Omental fat pad (tissue), 4 donors: ENCODE measurements around the gene PLA2G2E. TPM values are rescaled to one million over a fixed set of nuclear protein-coding genes. Genes with fewer than 3 reads are reported as not detected.

Source experiments
- ATAC-seq: fragments of 150-250 bp; one replicate; pipeline ENCODE4 v1.9.1; 2016; ENCODE audit warnings: mild to moderate bottlenecking, moderate library complexity; ENCODE audit not compliant: low FRiP score
- DNase-seq: peaks from one replicate; pipeline ENCODE4 v3.0.0-alpha.2; 2019; ENCODE audit warnings: low spot score
- CTCF ChIP-seq, 3 donors: fragments of 450-650 bp; IDR thresholded peaks; one replicate each; pipeline ENCODE4 v1.5.1; 2016 to 2017; ENCODE audit warnings: antibody characterized with exemption in 3 of 3, mild to moderate bottlenecking in 3 of 3, moderate library complexity in 2 of 3
- total RNA-seq, 4 donors: library from RNA; depleted of rRNA; stranded (reverse); fragments of >200 nt; gene quantifications; one replicate each; pipeline ENCODE4 v1.1.0, GENCODE V29; 2016

The PLA2G2E gene
- total RNA-seq, 4 donors from 2014 or later, result not detected

GRCh38 chr1:19945914-19946313 is 22.5 kb upstream of the PLA2G2E start:
- no peak for TF ChIP-seq CTCF (IDR thresholded peaks at IDR 0.05)
- ATAC-seq (no peak), DNase-seq (no peak)

GRCh38 chr1:19942657-19943056 is 19.2 kb upstream of the PLA2G2E start:
- no peak for DNase-seq
- ATAC-seq, result no peak
- no peak for TF ChIP-seq CTCF (IDR thresholded peaks at IDR 0.05)

GRCh38 chr1:19942088-19942487 is 18.7 kb upstream of the PLA2G2E start:
- DNase-seq, result no peak
- TF ChIP-seq CTCF (IDR thresholded peaks at IDR 0.05), result no peak
- ATAC-seq, result no peak

- ATAC-seq (no peak), DNase-seq (no peak)
- TF ChIP-seq CTCF (IDR thresholded peaks at IDR 0.05), result no peak
Observed at GRCh38 chr1:19941206-19941568, 17.8 kb upstream of the PLA2G2E start.

- no peak for DNase-seq
- ATAC-seq, result no peak
- TF ChIP-seq CTCF (IDR thresholded peaks at IDR 0.05), result no peak
Observed at GRCh38 chr1:19940486-19941205, 17.2 kb upstream of the PLA2G2E start.

GRCh38 chr1:19938472-19938871 is 15.1 kb upstream of the PLA2G2E start:
- no peak for TF ChIP-seq CTCF (IDR thresholded peaks at IDR 0.05)
- DNase-seq (no peak), ATAC-seq (no peak)

GRCh38 chr1:19936061-19936750 is 12.8 kb upstream of the PLA2G2E start:
- no peak for ATAC-seq
- TF ChIP-seq CTCF (IDR thresholded peaks at IDR 0.05), result no peak
- DNase-seq, result no peak
